HG03469 (cell line): Measurements from ENCODE around the gene CEP170.
A peak's percentile ranks its signal among the peaks of the same experiment; 100 is the strongest.
"Not testable (repeated sequence)": the region's sequence is repeated elsewhere in the genome, so short reads cannot be mapped to it uniquely, and the experiment has no call there.

Experiments
- ATAC-seq: cut with Tn5 transposase; IDR thresholded peaks from one replicate; pipeline ENCODE4 v1.9.1; 2021; ENCODE audit warnings: mild to moderate bottlenecking, moderate library complexity, moderate number of reproducible peaks; ENCODE audit not compliant: unreplicated experiment

Gene CEP170

GRCh38 chr1:243183661-243184060 is 71.4 kb downstream of the CEP170 start:
- not testable (repeated sequence) for ATAC-seq

GRCh38 chr1:243183176-243183575 is 71.9 kb downstream of the CEP170 start:
- not testable (repeated sequence) for ATAC-seq

GRCh38 chr1:243179720-243180119 is 75.4 kb downstream of the CEP170 start:
- ATAC-seq: no peak

GRCh38 chr1:243177792-243178191 is 77.3 kb downstream of the CEP170 start:
- ATAC-seq: not testable (repeated sequence)

DNA sequence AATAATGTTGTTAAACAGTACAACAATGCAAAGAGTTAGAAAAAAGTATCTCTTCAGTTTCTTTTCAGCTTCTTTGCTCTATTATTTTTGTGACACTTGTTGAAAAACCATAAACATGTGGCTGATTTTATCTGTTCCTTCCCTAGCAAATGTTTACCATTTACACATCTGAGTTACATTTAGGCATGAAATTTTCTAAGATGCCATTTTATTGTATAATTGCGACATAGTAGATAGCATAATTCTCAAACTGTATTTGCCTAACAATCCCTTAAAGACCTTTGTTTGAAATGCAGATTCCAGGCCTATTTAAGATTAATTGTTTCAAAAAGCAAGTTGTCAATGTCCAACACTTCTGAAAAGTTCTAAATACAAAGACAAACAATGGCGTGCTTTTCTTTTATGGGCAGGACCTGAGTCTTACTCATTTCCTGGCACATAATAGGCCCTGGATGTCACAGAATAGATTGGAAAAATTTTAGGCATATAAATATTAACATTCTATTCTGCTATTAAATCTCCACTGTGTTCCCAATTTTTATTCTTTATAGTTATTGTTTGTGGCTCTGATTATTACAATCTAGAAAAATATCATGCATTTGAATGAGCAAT is 81.2 kb downstream of the CEP170 start:
- ATAC-seq: not testable (repeated sequence)

- ATAC-seq: not testable (repeated sequence)
Measured at GRCh38 chr1:243164911-243165310, 90.2 kb downstream of the CEP170 start.

DNA sequence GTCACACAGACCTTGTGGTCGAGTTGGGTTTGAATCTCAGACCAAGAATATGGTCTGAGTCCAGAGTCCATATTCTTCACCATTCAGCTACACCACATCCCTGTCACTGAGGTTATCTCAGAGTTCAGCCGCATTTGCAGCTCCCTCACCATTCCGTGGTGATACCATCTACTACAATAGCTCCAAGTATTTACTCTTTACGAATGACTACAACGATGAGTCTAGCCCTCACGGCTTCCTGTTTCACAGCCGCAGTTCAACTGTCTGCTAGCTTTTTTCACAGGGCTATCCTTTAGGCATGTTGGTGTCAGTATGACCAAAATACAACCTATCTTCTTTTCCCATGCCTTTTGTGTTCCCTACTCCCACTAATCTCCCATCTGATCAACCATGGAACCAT is 104.2 kb downstream of the CEP170 start:
- ATAC-seq: not testable (repeated sequence)

DNA sequence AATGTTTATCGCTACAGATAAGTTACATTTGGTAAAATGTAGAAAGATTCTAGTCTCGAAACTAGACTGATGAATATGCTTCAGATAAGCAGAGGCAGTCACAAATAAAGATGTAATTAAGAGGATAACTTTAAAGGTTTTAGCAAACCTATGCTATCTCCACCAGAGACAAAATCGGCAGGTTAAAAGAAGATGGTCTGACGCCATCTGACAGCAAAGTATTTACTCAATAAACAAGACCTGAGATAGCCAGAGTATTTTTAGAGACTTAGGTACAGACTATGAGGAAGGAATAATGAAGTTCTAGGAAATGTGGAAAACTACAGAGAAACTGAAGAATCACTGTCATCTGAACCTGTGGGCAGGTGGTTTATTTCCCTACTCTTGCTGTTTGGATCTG is 106.0 kb downstream of the CEP170 start:
- ATAC-seq: not testable (repeated sequence)

DNA sequence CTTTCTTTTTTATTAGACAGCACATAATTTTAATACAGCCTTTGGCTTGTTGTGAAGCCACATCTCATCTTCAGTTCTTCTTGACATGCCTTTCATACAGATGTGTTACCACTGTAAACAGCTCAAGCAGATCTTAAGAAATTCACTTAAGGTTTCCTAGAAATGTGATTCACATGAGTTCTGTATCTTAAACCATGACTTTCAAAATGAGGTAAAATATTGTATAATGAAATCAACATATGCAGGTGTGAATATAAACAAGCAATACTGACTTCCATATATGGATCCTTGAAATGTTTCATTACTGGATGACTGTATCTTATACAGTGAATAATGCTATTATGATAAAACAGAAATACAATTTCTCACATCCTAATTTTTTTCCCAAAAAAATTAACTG is 107.7 kb downstream of the CEP170 start:
- ATAC-seq: not testable (repeated sequence)

DNA sequence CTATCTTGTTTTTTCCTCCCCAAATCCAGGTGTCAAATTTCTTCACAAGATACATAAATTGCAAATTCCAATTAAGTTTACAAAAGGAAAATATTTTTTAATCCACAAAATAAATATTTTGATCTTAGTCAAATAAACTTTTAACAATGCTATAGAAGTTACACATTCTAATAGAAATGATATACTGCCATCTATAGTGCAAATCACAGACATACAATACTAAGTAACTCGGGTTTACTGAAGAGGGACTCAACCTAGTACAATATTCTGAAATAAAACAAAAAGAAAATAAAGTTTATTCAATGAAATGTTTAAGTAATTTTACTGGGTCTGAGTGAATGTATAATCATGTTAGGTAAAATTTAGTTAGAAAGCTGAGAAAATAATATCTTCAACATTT is 114.6 kb downstream of the CEP170 start:
- not testable (repeated sequence) for ATAC-seq

GRCh38 chr1:243122876-243123409 is 132.1 kb downstream of the CEP170 start:
- not testable (repeated sequence) for ATAC-seq

DNA sequence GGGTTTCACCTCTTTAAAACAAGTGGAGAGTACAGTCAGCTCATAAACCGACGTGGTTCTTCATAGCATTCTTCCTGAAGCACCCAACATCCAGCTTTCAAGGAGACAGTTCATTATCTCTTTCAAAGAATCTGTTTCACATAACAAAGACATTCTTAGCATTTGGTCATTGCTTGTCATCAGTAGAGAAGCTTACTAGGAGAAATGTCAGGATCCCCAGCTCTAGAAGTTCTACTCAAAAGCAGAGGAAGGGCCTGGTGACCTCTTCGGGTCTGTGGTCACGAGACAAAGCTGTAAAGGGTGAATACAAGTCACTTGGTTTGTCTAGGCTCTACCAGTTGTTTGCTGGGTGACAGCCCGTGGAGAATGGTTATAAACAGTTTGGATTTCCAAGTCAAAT is 133.1 kb downstream of the CEP170 start:
- not testable (repeated sequence) for ATAC-seq

DNA sequence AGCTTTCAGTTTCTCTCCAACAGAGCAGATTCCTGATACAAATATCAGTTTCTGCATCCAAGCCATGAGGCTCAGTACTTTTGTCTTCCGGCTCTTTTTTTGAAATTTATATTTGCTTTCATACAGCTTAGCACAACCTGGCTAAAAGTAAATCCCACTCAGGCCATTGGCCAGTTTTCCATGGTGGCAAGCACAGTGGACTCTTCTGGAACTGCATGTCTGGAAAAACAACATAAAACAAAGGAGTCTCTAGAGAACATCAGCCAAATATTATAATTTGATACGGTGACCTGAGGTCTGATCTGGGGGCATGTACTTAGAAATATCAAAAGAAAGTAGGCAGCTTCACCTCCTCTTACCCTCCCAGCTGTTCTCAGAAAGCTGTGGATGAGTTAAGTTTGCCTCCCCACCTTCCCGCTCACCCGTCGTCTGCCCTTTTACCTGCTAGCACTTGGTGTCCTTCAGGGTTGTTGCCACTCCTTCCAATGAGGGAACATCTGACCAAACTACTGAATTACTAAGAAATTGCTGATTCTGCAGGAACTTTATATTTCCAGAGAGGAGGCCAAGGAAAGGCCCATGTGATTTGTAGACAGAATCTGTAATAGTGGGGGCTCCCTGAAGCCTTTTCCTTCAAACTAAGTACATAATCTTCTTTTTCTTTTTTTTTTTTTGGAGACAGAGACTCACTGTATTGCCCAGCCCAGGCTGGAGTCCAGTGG is 136.3 kb downstream of the CEP170 start:
- ATAC-seq: not testable (repeated sequence)

DNA sequence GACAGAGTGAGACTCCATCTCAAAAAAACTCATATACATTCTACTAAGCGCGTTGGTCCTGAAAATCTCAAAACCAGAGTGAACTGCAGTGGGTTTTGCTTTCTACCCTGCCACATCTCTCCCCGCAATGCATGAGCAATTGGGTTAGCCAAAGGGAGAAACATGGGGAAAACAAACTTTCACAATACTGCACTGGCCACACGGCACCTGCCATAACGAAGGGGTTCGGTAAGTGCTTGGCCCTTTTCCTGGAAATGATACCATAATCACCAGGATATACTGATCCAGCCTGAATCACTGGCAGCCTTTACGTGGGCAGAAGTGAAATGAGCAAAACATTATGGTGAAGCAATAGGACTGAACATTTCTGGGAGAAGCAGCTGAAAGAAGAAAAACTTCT is 138.9 kb downstream of the CEP170 start:
- ATAC-seq: not testable (repeated sequence)

DNA sequence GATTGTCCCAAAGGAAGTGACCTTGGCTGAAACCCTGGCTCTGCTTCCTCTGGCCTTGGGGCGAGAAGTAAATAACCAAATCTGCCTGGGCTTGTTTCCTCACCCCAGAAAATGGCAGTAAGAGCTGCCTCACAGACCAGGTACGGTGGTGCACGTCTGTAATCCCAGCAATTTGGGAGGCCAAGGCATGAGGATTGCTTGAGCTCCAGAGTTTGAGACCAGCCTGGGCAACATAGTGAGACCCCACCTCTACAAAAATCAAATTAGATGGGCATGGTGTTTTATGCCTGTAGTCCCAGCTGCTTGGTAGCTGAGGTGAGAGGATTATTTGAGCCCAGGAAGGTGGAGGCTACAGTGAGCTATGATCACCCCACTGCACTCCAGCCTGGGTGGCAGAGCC is 140.3 kb downstream of the CEP170 start:
- ATAC-seq: not testable (repeated sequence)

DNA sequence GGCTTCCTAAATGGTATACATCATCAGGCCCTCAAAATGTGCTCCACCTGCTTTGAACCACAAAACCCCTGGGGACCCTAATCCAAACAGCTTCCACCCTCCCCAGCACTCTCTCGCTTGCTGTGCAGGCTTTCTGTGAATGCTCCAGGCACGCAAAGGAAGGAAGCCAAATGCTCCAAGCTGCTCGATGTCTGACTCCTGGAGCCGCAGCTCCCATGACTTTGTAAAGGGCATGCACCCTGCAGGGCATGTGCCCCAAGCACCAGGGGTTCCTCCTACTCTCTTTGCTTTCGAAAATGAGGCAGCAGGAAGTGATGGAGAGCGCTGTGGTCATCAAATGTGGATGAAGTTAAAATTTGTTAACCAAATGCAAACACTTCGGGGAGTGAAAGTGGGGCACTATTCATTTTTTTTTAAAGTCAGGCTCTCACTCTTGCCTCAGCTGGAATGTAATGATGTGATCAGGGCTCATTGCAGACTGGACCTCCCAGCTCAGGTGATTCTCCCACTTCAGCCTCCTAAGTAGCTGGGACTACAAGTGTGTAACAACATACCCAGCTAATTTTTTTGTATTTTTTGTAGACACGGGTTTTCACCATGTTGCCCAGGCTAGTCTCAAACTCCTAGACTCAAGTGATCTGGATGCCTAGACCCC is 140.9 kb downstream of the CEP170 start:
- ATAC-seq: peak; percentile 80

DNA sequence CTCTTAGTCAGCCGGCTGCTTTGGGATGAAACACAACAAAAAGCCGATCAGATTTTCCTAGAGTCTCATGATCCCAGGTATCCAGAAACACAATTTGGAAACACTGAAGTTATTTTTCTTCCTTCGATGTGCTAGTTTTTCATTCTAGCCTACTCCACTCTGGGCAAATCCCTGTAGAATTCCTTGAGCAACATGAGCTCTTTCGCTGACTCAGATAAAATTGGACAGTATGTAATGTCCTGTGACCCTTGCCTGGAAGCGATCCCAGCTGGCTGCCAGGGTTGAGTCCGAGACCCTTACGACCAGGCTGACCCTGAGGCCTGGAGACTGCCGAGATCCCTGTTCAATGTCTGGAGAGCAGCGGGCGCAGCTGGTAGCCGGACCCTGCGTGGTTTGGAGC is 147.9 kb downstream of the CEP170 start:
- ATAC-seq: not testable (repeated sequence)

DNA sequence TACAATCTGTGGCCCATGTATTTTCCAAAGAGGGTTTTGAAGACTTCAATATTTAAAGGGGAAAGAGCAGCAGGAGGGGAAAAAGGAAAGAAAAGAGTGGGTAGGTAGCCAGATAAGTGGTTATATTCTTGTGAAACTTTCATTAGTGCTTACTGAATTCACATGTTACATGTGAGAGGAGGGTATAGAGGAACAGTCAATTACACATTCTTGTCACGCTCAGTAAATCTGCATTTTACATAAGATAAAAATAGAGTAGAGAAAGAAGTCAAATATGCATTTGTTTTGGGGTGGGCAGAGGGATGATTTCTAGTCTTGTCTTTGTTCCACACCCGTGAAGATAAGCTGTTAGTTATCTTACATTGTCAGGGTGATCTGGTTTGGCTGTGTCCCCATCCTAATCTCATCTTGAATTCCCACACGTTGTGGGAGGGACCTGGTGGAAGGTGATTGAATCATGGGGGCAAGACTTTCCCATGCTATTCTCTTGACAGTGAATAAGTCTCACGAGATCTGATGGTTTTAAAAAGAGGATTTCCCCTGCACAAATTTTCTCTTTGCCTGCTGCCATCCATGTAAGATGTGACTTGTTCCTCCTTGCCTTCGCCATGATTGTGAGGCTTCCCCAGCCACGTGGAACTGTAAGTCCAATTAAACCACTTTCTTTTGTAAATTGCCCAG is 149.3 kb downstream of the CEP170 start:
- not testable (repeated sequence) for ATAC-seq

DNA sequence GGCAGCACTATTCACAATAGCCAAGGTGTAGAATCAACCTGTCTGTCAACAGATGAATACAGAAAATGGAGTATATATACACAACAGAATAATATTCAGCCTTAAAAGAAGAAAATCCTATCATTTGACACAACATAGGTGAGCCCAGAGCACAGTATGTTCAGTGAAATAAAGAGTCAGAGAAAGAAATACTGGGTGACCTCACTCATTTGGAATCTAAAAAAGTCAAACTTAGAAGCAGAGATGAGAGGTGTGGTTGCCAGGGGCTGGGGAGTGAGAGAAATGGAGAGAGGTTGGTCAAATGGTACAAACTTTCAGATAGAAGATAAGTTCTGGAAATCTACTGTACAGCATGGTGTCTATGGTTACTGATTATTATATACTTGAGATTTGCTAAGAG is 150.0 kb downstream of the CEP170 start:
- not testable (repeated sequence) for ATAC-seq

- ATAC-seq: not testable (repeated sequence)
Measured at GRCh38 chr1:243104452-243104851, 150.6 kb downstream of the CEP170 start.

- ATAC-seq: peak; percentile 85
Measured at GRCh38 chr1:243101551-243102050, 153.5 kb downstream of the CEP170 start.
